ENCODE data around the gene CCDC30. TPM values are rescaled to one million over a fixed set of nuclear protein-coding genes. Genes with fewer than 3 reads are reported as not detected.

Gene CCDC30
- total RNA-seq, 3 donors from 2014 or later = 0.22 to 0.89 (median 0.55) TPM

DNA sequence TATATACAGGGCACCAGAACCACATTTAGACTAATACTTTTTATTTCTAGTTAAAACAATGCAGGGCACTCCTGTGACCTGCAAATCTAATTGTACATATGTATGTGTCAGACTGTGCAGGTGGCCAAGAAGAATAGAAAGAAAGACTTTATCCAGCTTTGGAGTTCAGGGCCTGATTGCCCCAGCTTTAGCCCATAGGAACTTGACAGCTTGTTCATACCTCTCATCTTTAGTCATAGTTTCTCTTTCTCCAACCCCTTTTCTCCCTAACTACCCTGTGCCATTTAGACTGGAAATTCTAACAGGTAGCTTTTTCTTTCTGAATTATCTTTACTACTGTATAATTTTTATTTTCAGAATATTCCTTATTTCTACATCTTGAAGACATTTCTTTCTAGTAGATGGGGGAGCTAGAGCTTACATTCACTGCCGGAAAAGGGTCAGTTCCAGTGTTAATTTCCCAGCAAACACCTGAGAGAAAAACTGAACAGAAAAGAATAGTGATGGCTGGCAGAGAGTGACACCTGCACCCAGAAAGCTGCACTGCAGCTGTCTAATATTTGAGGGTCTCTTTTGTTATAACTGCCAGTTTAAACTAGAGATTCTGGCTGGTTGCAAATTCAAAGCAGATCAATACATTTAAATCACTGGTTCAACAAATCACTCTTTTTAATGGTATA, 227.5 kb downstream of the CCDC30 start:
- Mint-ChIP-seq H3K4me1 (ENCODE audit: low read depth) (peaks cover 91% of the 10 kb centered on the region), H3K27me3 (ENCODE audit: low read depth) (no peaks in the 10 kb centered on the region), H3K9me3 (no peaks in the 10 kb centered on the region), H3K4me3 (peak overlapping the region; percentile 37), H3K36me3 (ENCODE audit: insufficient read depth) (peaks cover 46% of the 10 kb centered on the region)
- peak; percentile 75 to 88 for ATAC-seq
- no peak for DNase-seq

GRCh38 chr1:42691157-42691498, 228.0 kb downstream of the CCDC30 start:
- DNase-seq = no peak
- Mint-ChIP-seq H3K4me1 (ENCODE audit: low read depth) (peaks cover 89% of the 10 kb centered on the region), H3K4me3 (peak overlapping the region; percentile 37), H3K27me3 (ENCODE audit: low read depth) (no peaks in the 10 kb centered on the region), H3K9me3 (no peaks in the 10 kb centered on the region), H3K36me3 (ENCODE audit: insufficient read depth) (peaks cover 48% of the 10 kb centered on the region)
- ATAC-seq = peak in 1 of 2 donors; percentile 15

DNA sequence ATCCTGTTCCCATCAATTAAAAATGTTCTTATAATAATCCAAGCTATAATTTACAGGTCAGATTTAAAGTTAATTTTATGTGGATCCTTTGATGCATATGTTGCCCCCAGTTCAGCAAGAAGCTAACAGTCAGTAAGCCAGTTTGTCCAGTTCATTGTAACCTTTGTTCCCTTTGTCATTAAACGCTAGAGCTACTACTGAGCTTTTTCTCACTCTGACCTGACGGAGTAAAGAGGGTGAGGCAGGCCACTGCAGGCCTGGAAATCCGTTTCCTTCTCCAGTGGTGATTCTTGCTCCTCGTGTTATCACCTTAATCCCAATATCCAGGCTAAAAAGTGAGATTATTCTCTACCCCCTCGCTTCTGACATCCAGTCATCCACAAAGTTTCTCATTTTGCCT, 229.4 kb downstream of the CCDC30 start:
- peaks cover 77% of the 10 kb centered on the region for H3K4me1 Mint-ChIP-seq (ENCODE audit: low read depth)
- H3K36me3 Mint-ChIP-seq (ENCODE audit: insufficient read depth) = peaks cover 52% of the 10 kb centered on the region
- no peaks in the 10 kb centered on the region for H3K27me3 Mint-ChIP-seq (ENCODE audit: low read depth)
- no peaks in the 10 kb centered on the region for H3K9me3 Mint-ChIP-seq
- DNase-seq (no peak), ATAC-seq (no peak)
- peak overlapping the region; percentile 16 for H3K4me3 Mint-ChIP-seq

DNA sequence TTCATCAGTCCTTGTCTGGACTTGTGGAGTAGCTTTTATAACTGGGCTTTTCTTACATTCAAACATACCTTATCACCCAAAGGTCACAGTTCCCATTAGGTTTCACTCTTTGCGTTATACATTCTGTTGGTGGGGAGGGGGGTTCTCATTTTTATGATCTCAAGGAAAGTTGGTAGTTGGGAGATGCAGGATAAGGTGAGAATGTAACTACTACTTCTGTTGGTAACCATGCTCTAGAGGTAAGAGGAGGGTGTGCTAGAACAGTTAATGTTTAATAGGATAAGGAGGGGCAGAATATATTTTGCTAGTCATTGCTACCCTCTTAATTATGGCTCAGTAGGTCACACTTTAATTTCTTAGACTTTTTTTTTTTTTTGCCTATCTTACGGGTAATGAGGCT, 229.8 kb downstream of the CCDC30 start:
- peaks cover 51% of the 10 kb centered on the region for H3K36me3 Mint-ChIP-seq (ENCODE audit: insufficient read depth)
- peaks cover 72% of the 10 kb centered on the region for H3K4me1 Mint-ChIP-seq (ENCODE audit: low read depth)
- DNase-seq = no peak
- H3K27me3 Mint-ChIP-seq (ENCODE audit: low read depth) = no peaks in the 10 kb centered on the region
- no peaks in the 10 kb centered on the region for H3K9me3 Mint-ChIP-seq
- H3K4me3 Mint-ChIP-seq = no peak overlapping the region
- ATAC-seq = no peak

- H3K4me3 Mint-ChIP-seq = no peak overlapping the region
- H3K27me3 Mint-ChIP-seq (ENCODE audit: low read depth) = no peaks in the 10 kb centered on the region
- ATAC-seq (no peak), DNase-seq (no peak)
- H3K4me1 Mint-ChIP-seq (ENCODE audit: low read depth) = peaks cover 28% of the 10 kb centered on the region
- H3K9me3 Mint-ChIP-seq = no peaks in the 10 kb centered on the region
- H3K36me3 Mint-ChIP-seq (ENCODE audit: insufficient read depth) = peaks cover 66% of the 10 kb centered on the region
Measured at GRCh38 chr1:42698081-42698813, 235.2 kb downstream of the CCDC30 start.

DNA sequence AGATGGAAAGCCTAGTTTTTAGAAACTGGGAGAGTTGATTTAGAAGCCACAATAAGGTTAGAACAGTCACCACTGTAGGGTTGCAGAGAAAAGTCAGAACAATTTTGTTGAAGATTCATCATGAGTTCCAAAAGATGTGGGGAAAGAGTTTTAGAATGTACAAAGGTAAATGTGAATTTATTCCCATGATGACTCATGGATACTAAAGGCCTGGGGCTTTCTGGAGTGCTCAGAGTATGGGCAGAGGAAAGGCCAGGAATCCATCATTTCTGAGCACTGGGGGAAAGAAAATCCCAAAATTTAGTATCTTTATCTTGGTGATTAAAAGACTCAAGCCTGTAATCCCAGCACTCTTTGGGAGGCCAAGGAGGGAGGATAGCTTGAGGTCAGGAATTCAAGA, 236.9 kb downstream of the CCDC30 start:
- ATAC-seq (no peak), DNase-seq (no peak)
- no peak overlapping the region for H3K4me3 Mint-ChIP-seq
- H3K36me3 Mint-ChIP-seq (ENCODE audit: insufficient read depth) = peaks cover 73% of the 10 kb centered on the region
- H3K9me3 Mint-ChIP-seq = no peaks in the 10 kb centered on the region
- no peaks in the 10 kb centered on the region for H3K27me3 Mint-ChIP-seq (ENCODE audit: low read depth)
- peaks cover 13% of the 10 kb centered on the region for H3K4me1 Mint-ChIP-seq (ENCODE audit: low read depth)

DNA sequence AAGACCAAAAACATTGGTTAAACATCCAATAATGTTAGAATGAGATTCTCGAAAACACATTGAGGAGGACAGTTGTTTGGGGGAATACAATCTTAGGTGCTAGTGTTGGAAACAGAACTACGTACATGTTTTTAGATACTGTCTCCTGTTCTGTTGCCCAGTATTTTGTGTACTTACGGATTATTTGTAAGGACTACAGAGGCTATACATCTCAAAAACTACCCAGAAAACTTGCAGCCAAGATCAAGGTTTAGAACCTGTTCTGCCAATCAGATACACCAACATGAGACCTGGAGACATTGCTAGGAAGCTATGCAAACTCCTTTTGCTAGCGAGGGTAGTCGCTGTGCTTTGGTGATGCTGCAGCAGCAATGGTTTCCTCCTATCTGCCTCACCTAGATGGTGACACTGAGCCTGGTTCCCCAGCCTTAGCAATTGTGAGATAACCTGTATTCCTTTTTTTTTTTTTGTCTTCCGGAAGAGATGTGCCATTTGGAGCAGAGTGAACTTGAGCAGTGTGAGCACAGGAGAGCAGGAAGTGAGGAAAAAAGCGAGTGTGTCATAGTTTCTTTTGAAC, 240.9 kb downstream of the CCDC30 start:
- no peak for DNase-seq
- Mint-ChIP-seq H3K4me3 (no peak overlapping the region), H3K36me3 (ENCODE audit: insufficient read depth) (peaks cover 66% of the 10 kb centered on the region), H3K27me3 (ENCODE audit: low read depth) (no peaks in the 10 kb centered on the region), H3K9me3 (no peaks in the 10 kb centered on the region), H3K4me1 (ENCODE audit: low read depth) (peaks cover 4% of the 10 kb centered on the region)
- ATAC-seq = no peak

Other genes starting within 250 kb of the CCDC30 start
- gene FOXJ3, start 128.1 kb upstream of the CCDC30 start, total RNA-seq = 10 to 100 TPM; 47.8 to 50.5 (median 49.8) TPM
- under 1 TPM; 0.46 to 0.96 (median 0.95) TPM for gene RIMKLA, start 82.5 kb upstream of the CCDC30 start, total RNA-seq
- gene ZMYND12, start 7.3 kb upstream of the CCDC30 start, total RNA-seq = under 1 TPM in 2 of 3 donors, not detected in 1; 0.11 to 0.28 TPM
- gene PPCS, start 6.7 kb upstream of the CCDC30 start, total RNA-seq = 10 to 100 TPM; 45.4 to 47.5 (median 46.2) TPM
- gene PPIH, start 195.1 kb downstream of the CCDC30 start, total RNA-seq = 100 to 1,000 TPM in 2 of 3 donors, 10 to 100 TPM in 1; 97.4 to 122 (median 117) TPM
- 1,000 to 10,000 TPM; 1,281 to 1,520 (median 1,366) TPM for gene YBX1, start 219.1 kb downstream of the CCDC30 start, total RNA-seq